ENCODE results near the gene HOXC10.

GRCh38 chr12:53985692-53985993 is 697 bp downstream of the HOXC10 start:
- TF ChIP-seq POLR2AphosphoS5 (IDR thresholded peaks at IDR 0.05; ENCODE audit: low read depth, low read length) (no peak), SIN3A (IDR thresholded peaks at IDR 0.05; ENCODE audit: borderline replicate concordance, insufficient read depth, low read depth, low read length) (no peak)
- TF ChIP-seq, protein P1, sequence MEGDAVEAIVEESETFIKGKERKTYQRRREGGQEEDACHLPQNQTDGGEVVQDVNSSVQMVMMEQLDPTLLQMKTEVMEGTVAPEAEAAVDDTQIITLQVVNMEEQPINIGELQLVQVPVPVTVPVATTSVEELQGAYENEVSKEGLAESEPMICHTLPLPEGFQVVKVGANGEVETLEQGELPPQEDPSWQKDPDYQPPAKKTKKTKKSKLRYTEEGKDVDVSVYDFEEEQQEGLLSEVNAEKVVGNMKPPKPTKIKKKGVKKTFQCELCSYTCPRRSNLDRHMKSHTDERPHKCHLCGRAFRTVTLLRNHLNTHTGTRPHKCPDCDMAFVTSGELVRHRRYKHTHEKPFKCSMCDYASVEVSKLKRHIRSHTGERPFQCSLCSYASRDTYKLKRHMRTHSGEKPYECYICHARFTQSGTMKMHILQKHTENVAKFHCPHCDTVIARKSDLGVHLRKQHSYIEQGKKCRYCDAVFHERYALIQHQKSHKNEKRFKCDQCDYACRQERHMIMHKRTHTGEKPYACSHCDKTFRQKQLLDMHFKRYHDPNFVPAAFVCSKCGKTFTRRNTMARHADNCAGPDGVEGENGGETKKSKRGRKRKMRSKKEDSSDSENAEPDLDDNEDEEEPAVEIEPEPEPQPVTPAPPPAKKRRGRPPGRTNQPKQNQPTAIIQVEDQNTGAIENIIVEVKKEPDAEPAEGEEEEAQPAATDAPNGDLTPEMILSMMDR (IDR thresholded peaks at IDR 0.05), result no peak

Measured in Panc1 (cell line).